HL-60/S4 (cell line): ENCODE results near the gene MRPS33.
"Not testable (repeated sequence)": the region's sequence is repeated elsewhere in the genome, so short reads cannot be mapped to it uniquely, and the experiment has no call there.

Source experiments
- in situ Hi-C: fragments of 300-500 bp; cut with MboI; formaldehyde crosslinking; loops from 2 replicates; pipeline ENCODE4 v1.14.3; 2022; ENCODE audit warnings: low sequenced_read_pairs

The MRPS33 gene

GRCh38 chr7:141014524-141015395 is at the start of gene MRPS33:
MRPS33 (minus strand) TSS chr7:141014952; CDS start chr7:141010633, 4,319 bp downstream.
- in situ Hi-C loops, result no loop called here

GRCh38 chr7:141057788-141058187 is 43.0 kb upstream of the MRPS33 start:
- in situ Hi-C loops, result no loop called here

GRCh38 chr7:141055146-141055545 is 40.4 kb upstream of the MRPS33 start:
- in situ Hi-C loops, result no loop called here

GRCh38 chr7:141053626-141054025 is 38.9 kb upstream of the MRPS33 start:
- in situ Hi-C loops, result no loop called here

- in situ Hi-C loops, result no loop called here
These were observed 31.3 kb upstream of the MRPS33 start for GRCh38 chr7:141045842-141046620.

- in situ Hi-C loops, result no loop called here
These were observed 30.5 kb upstream of the MRPS33 start for GRCh38 chr7:141045126-141045841.

GRCh38 chr7:141043616-141044015 is 28.9 kb upstream of the MRPS33 start:
- in situ Hi-C loops, result no loop called here

GRCh38 chr7:141042222-141043193 is 27.8 kb upstream of the MRPS33 start:
- in situ Hi-C loops, result no loop called here

- in situ Hi-C loops, result no loop called here
These were observed 24.6 kb upstream of the MRPS33 start for GRCh38 chr7:141039376-141039775.

- in situ Hi-C loops, result not testable (repeated sequence)
These were observed 23.3 kb upstream of the MRPS33 start for GRCh38 chr7:141038100-141038499.

GRCh38 chr7:141032539-141033323 is 18.0 kb upstream of the MRPS33 start:
- in situ Hi-C loops, result not testable (repeated sequence)

- in situ Hi-C loops, result no loop called here
These were observed 14.0 kb upstream of the MRPS33 start for GRCh38 chr7:141028767-141029166.

- in situ Hi-C loops, result no loop called here
These were observed 12.3 kb upstream of the MRPS33 start for GRCh38 chr7:141027043-141027442.

- in situ Hi-C loops, result no loop called here
These were observed 9.9 kb upstream of the MRPS33 start for GRCh38 chr7:141024668-141025067.

- in situ Hi-C loops, result no loop called here
These were observed 8.5 kb upstream of the MRPS33 start for GRCh38 chr7:141023295-141023694.

GRCh38 chr7:141017555-141017954 is 2.8 kb upstream of the MRPS33 start:
- in situ Hi-C loops, result no loop called here

- in situ Hi-C loops, result no loop called here
These were observed 1.6 kb upstream of the MRPS33 start for GRCh38 chr7:141016349-141016748.

GRCh38 chr7:141014125-141014523 is 628 bp downstream of the MRPS33 start:
- in situ Hi-C loops, result no loop called here

GRCh38 chr7:141013345-141013715 is 1.4 kb downstream of the MRPS33 start:
- in situ Hi-C loops, result no loop called here
